Right ventricle myocardium superior (tissue), 1 donor: ENCODE measurements around the gene RTCA. TPM values are rescaled to one million over a fixed set of nuclear protein-coding genes. Genes with fewer than 3 reads are reported as not detected.
"Not testable (repeated sequence)": the region's sequence is repeated elsewhere in the genome, so short reads cannot be mapped to it uniquely, and the experiment has no call there.

Experiments used
- ATAC-seq: fragments of 200-7000 bp; cut with Tn5 transposase; one replicate; pipeline ENCODE4 v1.9.1; 2020; ENCODE audit warnings: mild to moderate bottlenecking; ENCODE audit not compliant: poor library complexity
- DNase-seq: peaks from one replicate; pipeline ENCODE4 v3.0.0-alpha.2; 2020
- intact Hi-C: fragments of 100-400 bp; cut with DNase I; formaldehyde crosslinking; loops from one replicate; pipeline ENCODE4 v1.11.2; 2022
- microRNA-seq: library from miRNA; unstranded; fragments of <30 nt; microRNA quantifications from one replicate; pipeline ENCODE4 v1.2.0, GENCODE V29; 2020
- total RNA-seq: library from RNA; stranded (reverse); fragmentation: NEBNext Ultra II Directional; extraction: Animal tissue kit (Norgen Biotek cat#: 25700); gene quantifications from one replicate; pipeline ENCODE4 v1.2.1, GENCODE V29; 2021
- donor health status: DM: no; HTN: yes; CAD: no; lungs with severe emphysema.

Gene RTCA
- total RNA-seq, 1 donor from 2014 or later, result 41.5 TPM

DNA sequence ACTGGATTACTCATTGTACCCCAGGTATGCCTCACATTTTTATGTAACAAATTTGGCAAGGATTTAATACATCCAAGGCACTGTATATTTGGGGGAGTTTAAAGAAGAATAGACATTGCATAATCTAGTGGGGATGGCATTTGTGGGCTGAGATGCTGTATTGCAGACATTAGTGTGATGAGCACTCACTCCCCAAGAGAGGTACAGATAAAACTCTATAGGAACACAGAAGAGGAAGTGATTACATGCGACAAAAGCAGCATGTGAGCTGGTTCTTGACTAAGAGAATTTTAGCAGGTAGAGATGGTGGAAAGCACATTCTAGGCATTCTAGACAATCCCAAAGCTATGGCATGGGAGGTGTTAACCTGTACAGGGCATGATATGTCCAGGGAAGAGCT is 62.1 kb downstream of the RTCA start:
- intact Hi-C loops, result no loop called here
- ATAC-seq (no peak), DNase-seq (no peak)

DNA sequence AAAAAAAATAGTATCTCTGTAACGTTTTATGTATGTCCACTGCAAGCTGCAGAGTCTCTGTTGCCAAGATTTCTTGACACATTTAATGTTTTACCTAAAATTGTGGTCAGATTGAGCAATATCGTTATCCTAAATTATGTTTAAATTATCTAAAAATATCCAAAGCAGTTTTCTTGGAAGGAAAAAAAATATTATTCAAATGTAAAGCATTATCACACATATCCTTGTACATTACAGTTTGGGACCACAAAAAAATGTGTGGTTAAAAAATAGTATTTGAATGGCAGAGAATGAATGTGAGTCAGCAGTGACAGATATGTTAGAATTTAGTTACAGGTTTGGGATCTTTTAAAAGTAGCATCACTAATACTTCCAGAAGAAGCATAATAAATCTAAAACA is 65.1 kb downstream of the RTCA start:
- ATAC-seq, intact Hi-C loops, DNase-seq: not testable (repeated sequence)

DNA sequence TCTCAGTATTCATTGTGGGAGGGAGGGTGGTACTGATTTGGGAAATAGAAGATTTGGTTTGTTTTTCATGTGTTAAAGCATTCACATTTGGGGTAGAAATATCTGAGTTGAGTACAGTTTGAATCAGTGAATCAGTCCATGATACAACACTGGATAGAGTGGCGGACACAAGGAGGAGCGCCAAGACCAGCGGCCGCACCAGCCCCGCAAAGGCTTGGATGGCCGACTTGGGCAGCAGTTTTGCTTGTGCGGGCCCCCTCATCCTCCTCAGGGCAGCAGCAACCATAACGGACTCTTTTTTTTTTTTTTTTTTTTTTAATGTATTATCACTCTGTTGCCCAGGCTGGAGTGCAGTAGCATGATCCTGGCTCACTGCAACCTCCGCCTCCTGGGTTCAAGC is 66.3 kb downstream of the RTCA start:
- no peak for ATAC-seq
- intact Hi-C loops, result no loop called here
- DNase-seq, result no peak

DNA sequence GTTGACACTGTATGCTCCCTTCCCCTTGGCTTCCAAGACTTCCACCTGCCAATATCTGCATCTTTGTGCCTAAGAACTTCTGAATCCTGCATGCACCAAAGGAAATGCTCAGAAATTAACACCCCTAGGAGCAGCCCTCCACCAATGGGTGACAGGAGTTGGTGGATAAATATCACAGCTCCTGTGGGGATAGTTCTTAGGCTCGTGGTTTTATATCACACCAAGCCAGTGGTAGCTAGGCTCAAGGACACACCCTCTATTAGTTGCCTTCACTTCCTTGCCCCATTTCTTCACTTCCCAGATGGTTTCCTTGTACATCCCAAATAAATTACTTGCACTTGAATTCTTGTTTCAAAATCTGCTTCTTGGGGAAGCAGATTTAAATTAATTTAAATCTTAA is 69.4 kb downstream of the RTCA start:
- intact Hi-C loops, result no loop called here
- DNase-seq (no peak), ATAC-seq (no peak)

DNA sequence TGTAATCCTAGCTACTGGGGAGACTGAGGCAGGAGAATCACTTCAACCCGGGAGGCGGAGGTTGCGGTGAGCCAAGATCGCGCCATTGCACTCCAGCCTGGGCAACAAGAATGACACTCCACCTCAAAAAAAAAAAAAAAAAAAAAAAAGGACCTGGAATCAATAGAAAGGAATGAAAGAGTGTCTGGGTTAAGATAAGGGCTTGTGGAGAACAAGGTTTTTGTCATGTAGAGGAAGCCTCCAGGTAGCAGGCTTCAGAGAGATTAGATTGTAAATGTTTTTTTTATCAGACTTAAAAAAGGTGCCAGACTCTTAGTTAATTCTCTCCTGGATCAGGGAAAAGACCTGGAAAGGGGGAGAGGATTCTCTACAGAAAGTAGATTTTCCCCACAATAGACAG is 71.9 kb downstream of the RTCA start:
- DNase-seq, intact Hi-C loops, ATAC-seq: not testable (repeated sequence)

DNA sequence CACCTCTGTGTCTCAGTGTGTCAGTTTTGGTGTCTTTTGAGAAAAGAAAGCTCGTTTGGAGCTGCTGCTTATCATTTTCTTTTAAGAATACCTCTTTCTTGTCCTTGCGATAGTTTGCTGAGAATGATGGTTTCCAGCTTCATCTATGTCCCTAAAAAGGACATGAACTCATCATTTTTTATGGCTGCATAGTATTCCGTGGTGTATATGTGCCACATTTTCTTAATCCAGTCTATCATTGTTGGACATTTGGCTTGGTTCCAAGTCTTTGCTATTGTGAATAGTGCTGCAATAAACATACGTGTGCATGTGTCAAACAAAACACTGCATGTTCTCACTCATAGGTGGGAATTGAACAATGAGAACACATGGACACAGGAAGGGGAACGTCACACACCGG is 73.7 kb downstream of the RTCA start:
- intact Hi-C loops, ATAC-seq, DNase-seq: not testable (repeated sequence)

DNA sequence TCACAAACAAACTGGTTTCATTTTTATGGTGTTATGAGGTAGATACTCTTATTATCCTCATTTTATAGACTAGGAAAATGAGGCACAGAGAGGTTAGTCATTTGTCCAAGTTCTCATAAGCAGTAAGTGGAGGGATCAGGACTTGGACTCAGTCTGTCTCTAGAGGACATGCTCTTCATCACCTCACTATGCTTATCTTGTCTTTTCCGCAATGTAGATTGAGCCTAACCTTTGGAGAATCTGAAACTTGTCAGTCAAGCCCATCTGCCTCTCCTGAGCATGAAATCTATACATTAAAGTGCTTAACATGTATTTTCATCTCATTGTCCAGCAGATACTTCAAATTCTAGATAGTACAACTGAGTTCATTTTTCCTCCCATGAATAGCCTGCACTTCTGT is 74.5 kb downstream of the RTCA start:
- intact Hi-C loops, result no loop called here
- no peak for DNase-seq
- no peak for ATAC-seq

DNA sequence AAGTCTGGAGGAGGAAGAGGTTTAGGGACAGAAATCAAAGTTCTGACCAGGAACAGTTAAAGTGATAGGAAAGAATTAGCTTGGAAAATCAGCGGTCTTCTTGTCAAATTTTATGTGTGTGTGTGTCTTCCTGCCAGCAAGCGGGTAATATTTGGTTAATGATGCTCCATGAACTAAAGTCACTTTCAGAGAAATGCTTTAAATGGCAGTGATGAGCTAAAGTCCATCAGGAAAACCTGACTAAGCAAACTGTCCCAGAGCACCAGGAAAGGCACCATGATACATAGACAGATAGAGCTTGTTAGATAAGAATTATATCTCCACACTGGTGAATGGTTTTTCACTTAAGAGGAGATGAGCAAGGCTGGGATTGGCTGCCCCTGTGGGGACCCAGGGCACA is 76.3 kb downstream of the RTCA start:
- intact Hi-C loops, result no loop called here
- DNase-seq, result no peak
- no peak for ATAC-seq

Small RNA genes within 50 kb of the gene (microRNA-seq; reads per million reads assigned to microRNA genes)
- not detected for gene MIR553

Other genes starting within 250 kb of the RTCA start
- 1.6 TPM for gene SASS6, start 133.3 kb upstream of the RTCA start, total RNA-seq
- gene TRMT13, start 133.1 kb upstream of the RTCA start, total RNA-seq, result 5.3 TPM
- 187 TPM for gene LRRC39, start 88.0 kb upstream of the RTCA start, total RNA-seq
- 33.2 TPM for gene DBT, start 16.4 kb upstream of the RTCA start, total RNA-seq
- gene CDC14A, start 86.3 kb downstream of the RTCA start, total RNA-seq, result 3.6 TPM